ENCODE data around the gene KRT71. TPM values are rescaled to one million over a fixed set of nuclear protein-coding genes. Genes with fewer than 3 reads are reported as not detected.
"Not testable (repeated sequence)": the region's sequence is repeated elsewhere in the genome, so short reads cannot be mapped to it uniquely, and the experiment has no call there.

KRT71 gene
- total RNA-seq, 1 donor from 2014 or later, result not detected

DNA sequence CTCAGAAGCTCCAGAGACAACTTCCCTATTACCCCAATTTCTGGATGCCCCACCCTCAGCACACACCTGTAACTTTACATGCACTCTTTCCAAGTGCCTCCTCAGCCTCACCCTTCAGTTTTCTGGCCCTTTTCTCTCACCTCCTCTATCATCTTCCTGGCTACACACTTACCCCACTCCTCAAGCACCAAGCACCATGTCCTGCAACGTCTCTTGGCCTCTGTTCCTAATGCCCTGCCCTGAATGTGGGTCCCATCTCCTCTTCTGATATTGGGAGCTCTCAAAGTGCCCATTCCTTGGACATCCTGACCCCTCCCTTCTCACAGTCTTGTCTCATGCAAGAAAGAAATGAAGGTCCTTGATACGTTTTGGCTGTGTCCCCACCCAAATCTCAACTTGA is 47.1 kb upstream of the KRT71 start:
- intact Hi-C loops (cut with micrococcal nuclease), result no loop called here
- no peaks in the 10 kb centered on the region for H3K4me1 Mint-ChIP-seq
- ChIA-PET CTCF (no interaction called here), POLR2A (no interaction called here)
- TF ChIP-seq, protein P1, sequence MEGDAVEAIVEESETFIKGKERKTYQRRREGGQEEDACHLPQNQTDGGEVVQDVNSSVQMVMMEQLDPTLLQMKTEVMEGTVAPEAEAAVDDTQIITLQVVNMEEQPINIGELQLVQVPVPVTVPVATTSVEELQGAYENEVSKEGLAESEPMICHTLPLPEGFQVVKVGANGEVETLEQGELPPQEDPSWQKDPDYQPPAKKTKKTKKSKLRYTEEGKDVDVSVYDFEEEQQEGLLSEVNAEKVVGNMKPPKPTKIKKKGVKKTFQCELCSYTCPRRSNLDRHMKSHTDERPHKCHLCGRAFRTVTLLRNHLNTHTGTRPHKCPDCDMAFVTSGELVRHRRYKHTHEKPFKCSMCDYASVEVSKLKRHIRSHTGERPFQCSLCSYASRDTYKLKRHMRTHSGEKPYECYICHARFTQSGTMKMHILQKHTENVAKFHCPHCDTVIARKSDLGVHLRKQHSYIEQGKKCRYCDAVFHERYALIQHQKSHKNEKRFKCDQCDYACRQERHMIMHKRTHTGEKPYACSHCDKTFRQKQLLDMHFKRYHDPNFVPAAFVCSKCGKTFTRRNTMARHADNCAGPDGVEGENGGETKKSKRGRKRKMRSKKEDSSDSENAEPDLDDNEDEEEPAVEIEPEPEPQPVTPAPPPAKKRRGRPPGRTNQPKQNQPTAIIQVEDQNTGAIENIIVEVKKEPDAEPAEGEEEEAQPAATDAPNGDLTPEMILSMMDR (IDR thresholded peaks at IDR 0.05), result no peak
- no peak overlapping the region for H3K4me3 Mint-ChIP-seq
- no peaks in the 10 kb centered on the region for H3K9me3 Mint-ChIP-seq
- ATAC-seq (ENCODE audit: low read depth) (no peak), DNase-seq (no peak)
- H3K27ac Mint-ChIP-seq, result no peak overlapping the region
- H3K36me3 Mint-ChIP-seq (ENCODE audit: low read depth), result no peaks in the 10 kb centered on the region
- H3K27me3 Mint-ChIP-seq, result peaks cover 20% of the 10 kb centered on the region

DNA sequence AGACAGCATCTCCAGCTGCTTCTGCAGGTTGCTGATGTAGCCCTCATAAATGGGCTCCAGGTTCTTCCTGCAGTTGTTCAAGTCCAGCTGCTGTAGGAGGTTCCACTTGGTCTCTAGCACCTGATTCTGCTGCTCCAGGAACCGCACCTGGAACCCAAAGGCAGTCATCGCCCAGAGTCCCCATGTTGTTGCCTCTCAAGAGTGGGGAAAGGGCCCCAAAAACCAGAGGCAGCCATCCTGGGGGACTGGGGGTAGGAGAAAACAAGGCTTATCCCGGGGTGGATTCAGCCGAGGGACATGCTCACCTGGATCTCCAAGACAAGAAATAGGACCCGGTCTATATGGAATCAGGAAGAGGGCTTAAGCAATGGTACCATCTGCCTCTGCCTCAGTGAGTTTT is 46.0 kb upstream of the KRT71 start:
- ATAC-seq (ENCODE audit: low read depth) (no peak), DNase-seq (no peak)
- POLR2A ChIA-PET, result no interaction called here
- intact Hi-C loops (cut with micrococcal nuclease), result loop anchor here (5.0 kb wide), 1 partner anchor 273 kb away; no protein-coding TSS in a partner anchor
- Mint-ChIP-seq H3K9me3 (no peaks in the 10 kb centered on the region), H3K4me1 (no peaks in the 10 kb centered on the region), H3K27me3 (peaks cover 20% of the 10 kb centered on the region), H3K27ac (no peak overlapping the region), H3K4me3 (no peak overlapping the region), H3K36me3 (ENCODE audit: low read depth) (no peaks in the 10 kb centered on the region)
- CTCF ChIA-PET, result interaction anchor here (0.6 kb wide), 1 partner anchor 1754 kb away, joined by 3 read pairs; no protein-coding TSS in a partner anchor
- TF ChIP-seq, protein P1 (IDR thresholded peaks at IDR 0.05), result no peak

DNA sequence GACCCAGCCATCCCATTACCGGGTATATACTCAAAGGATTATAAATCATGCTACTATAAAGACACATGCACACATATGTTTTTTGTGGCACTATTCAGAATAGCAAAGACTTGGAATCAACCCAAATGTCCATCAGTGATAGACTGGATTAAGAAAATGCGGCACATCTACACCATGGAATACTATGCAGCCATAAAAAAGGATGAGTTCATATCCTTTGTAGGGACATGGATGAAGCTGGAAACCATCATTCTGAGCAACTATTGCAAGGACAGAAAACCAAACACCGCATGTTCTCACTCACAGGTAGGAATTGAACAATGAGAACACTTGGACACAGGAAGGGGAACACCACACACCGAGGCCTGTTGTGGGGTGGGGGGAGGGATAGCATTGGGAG is 41.3 kb upstream of the KRT71 start:
- H3K27me3 Mint-ChIP-seq; H3K4me3 Mint-ChIP-seq; H3K9me3 Mint-ChIP-seq; H3K4me1 Mint-ChIP-seq; POLR2A ChIA-PET; H3K36me3 Mint-ChIP-seq (ENCODE audit: low read depth); H3K27ac Mint-ChIP-seq; DNase-seq; intact Hi-C loops (cut with micrococcal nuclease); ATAC-seq (ENCODE audit: low read depth); CTCF ChIA-PET: not testable (repeated sequence)

DNA sequence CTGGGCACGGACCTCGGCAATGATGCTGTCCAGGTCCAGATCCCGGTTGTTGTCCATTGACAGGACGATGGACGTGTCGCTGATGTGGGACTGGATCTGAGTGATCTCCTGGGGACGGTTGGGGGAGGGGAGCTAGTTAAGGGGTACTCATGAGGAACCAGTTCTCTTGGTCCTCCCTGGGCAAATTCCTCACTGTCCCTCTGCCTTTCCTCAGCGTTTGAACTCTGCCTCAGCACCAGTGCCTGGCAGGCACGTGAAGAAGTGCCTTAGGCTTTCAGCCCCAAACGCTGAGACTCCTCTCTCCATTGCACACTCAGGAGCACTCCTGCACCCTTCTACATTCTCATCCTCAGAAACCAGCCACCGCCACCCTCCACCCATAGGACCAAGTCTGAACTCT is 38.6 kb upstream of the KRT71 start:
- intact Hi-C loops (cut with micrococcal nuclease), result no loop called here
- H3K9me3 Mint-ChIP-seq, result no peaks in the 10 kb centered on the region
- H3K36me3 Mint-ChIP-seq (ENCODE audit: low read depth), result no peaks in the 10 kb centered on the region
- no peak for ATAC-seq (ENCODE audit: low read depth)
- no peak overlapping the region for H3K4me3 Mint-ChIP-seq
- TF ChIP-seq, protein P1 (IDR thresholded peaks at IDR 0.05), result no peak
- peaks cover 5% of the 10 kb centered on the region for H3K27me3 Mint-ChIP-seq
- H3K4me1 Mint-ChIP-seq, result no peaks in the 10 kb centered on the region
- ChIA-PET CTCF (no interaction called here), POLR2A (no interaction called here)
- DNase-seq, result no peak
- H3K27ac Mint-ChIP-seq, result no peak overlapping the region

DNA sequence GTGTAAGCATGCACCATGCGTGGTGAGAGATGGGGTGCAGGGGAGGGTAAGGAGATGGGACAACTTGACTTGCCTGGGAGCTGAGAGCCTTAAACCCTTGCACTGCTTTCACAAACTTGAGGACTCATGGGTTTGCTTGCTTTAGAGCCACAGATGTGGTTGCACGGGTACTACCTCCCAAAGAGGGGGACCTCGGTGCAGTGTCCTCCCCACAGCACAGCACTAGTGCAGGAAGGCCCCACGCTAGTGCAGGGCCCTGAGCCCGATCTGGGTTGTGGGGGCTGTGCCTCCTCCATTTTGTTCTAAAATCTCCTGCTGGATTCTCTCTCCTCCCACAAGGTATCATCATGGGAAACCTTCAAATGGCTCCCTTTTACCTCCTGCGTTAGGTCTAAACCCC is 37.1 kb upstream of the KRT71 start:
- ChIA-PET POLR2A (no interaction called here), CTCF (no interaction called here)
- H3K9me3 Mint-ChIP-seq, result no peaks in the 10 kb centered on the region
- H3K4me1 Mint-ChIP-seq, result no peaks in the 10 kb centered on the region
- TF ChIP-seq, protein P1 (IDR thresholded peaks at IDR 0.05), result no peak
- intact Hi-C loops (cut with micrococcal nuclease), result no loop called here
- no peak overlapping the region for H3K4me3 Mint-ChIP-seq
- DNase-seq (no peak), ATAC-seq (ENCODE audit: low read depth) (no peak)
- H3K27me3 Mint-ChIP-seq, result peaks cover 5% of the 10 kb centered on the region
- H3K27ac Mint-ChIP-seq, result no peak overlapping the region
- no peaks in the 10 kb centered on the region for H3K36me3 Mint-ChIP-seq (ENCODE audit: low read depth)

DNA sequence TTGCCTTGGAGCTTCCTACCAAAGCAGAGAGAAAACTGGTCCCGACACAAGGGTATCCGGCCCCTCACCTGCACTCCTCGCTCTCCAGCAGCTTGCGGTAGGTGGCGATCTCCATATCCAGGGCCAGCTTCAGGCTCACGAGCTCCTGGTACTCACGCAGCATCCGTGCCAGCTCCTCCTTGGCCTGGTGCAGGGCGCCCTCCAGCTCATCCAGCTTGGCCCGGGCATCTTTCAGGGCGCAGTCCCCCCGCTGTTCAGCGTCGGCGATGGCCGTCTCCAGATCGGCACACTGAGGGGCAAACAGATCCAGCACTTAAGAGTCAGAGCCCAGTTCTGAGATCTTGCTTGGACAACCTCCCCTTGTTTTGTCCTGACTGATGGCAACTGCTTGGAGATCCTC is 34.6 kb upstream of the KRT71 start:
- no peaks in the 10 kb centered on the region for H3K36me3 Mint-ChIP-seq (ENCODE audit: low read depth)
- no peaks in the 10 kb centered on the region for H3K9me3 Mint-ChIP-seq
- no peak for DNase-seq
- TF ChIP-seq, protein P1 (IDR thresholded peaks at IDR 0.05), result no peak
- CTCF ChIA-PET, result no interaction called here
- H3K4me3 Mint-ChIP-seq, result no peak overlapping the region
- intact Hi-C loops (cut with micrococcal nuclease), result no loop called here
- no peaks in the 10 kb centered on the region for H3K4me1 Mint-ChIP-seq
- H3K27me3 Mint-ChIP-seq, result peaks cover 7% of the 10 kb centered on the region
- ATAC-seq (ENCODE audit: low read depth), result no peak
- POLR2A ChIA-PET, result no interaction called here
- no peak overlapping the region for H3K27ac Mint-ChIP-seq

Data from activated B cell treated with CpG ODN at 0.5 μM for 24 hours (primary cell).